Uterus (tissue), 4 donors: ENCODE measurements around the gene MYBPH. TPM values are rescaled to one million over a fixed set of nuclear protein-coding genes. Genes with fewer than 3 reads are reported as not detected.

ENCODE experiments used
- DNase-seq, 2 donors: peaks; one replicate each; pipeline ENCODE4 v3.0.0-alpha.2; 2019 to 2020
- H3K27ac ChIP-seq, 2 donors: fragments of 200-600 bp; sonication (generic); 1 replicate in 1 of 2; 2 replicates in 1 of 2; pipeline ENCODE4 v1.5.1; 2016 to 2018
- H3K27me3 ChIP-seq, 2 donors: fragments of 200-600 bp; sonication (generic); one replicate each; pipeline ENCODE4 v1.5.1; 2018 to 2019; ENCODE audit warnings: control low read depth in 1 of 2
- H3K36me3 ChIP-seq, 2 donors: fragments of 200-600 bp; sonication (generic); one replicate each; pipeline ENCODE4 v1.5.1; 2019; ENCODE audit warnings: control low read depth in 1 of 2
- H3K4me1 ChIP-seq, 2 donors: fragments of 200-600 bp; sonication (generic); one replicate each; pipeline ENCODE4 v1.5.1; 2018 to 2019; ENCODE audit warnings: control low read depth in 1 of 2
- H3K4me3 ChIP-seq, 2 donors: fragments of 200-600 bp; sonication (generic); 1 replicate in 1 of 2; 2 replicates in 1 of 2; pipeline ENCODE4 v1.5.1; 2018 to 2019; ENCODE audit warnings: mild to moderate bottlenecking in 1 of 2
- H3K9me3 ChIP-seq, 2 donors: fragments of 200-600 bp; sonication (generic); one replicate each; pipeline ENCODE4 v1.5.1; 2019; ENCODE audit warnings: control low read depth in 1 of 2
- CTCF ChIP-seq, 4 experiments: fragments of 200-600 bp in 2 of 4; fragments of 450-650 bp in 2 of 4; sonication (generic) in 2 of 4; IDR thresholded peaks; one replicate each; pipeline ENCODE4 v1.5.1; 2016 to 2019; ENCODE audit warnings: antibody characterized with exemption in 4 of 4, mild to moderate bottlenecking in 2 of 4, moderate library complexity in 1 of 4
- POLR2A ChIP-seq, 2 donors: fragments of 450-650 bp; IDR thresholded peaks; one replicate each; pipeline ENCODE4 v1.6.1; 2016; ENCODE audit warnings: antibody characterized with exemption in 2 of 2, mild to moderate bottlenecking in 1 of 2, moderate library complexity in 1 of 2
- intact Hi-C: fragments of 100-400 bp; cut with DNase I; formaldehyde crosslinking; loops from one replicate; pipeline ENCODE4 v1.15.1; 2023; ENCODE audit warnings: low total_unique reads
- total RNA-seq, 4 donors: library from RNA; depleted of rRNA in 3 of 4; stranded (reverse); fragments of >200 nt in 3 of 4; gene quantifications; one replicate each; pipeline versions ENCODE4 v1.1.0 to v1.2.4, GENCODE V29; 2014 to 2023
- donor health status: DM: yes; HTN: yes; CAD: no.

Gene MYBPH
- total RNA-seq, 4 donors from 2014 or later = 0.64 TPM; not detected in 3

- Histone ChIP-seq H3K27me3 (no peaks in the 10 kb centered on the region), H3K4me3 (no peak overlapping the region), H3K9me3 (no peaks in the 10 kb centered on the region), H3K4me1 (no peaks in the 10 kb centered on the region), H3K36me3 (no peaks in the 10 kb centered on the region), H3K27ac (no peak overlapping the region)
- TF ChIP-seq CTCF (IDR thresholded peaks at IDR 0.05) (no peak), POLR2A (IDR thresholded peaks at IDR 0.05) (no peak)
- intact Hi-C loops = no loop called here
- DNase-seq = no peak
These were observed 828 bp upstream of the MYBPH start for GRCh38 chr1:203176273-203177035.

- intact Hi-C loops = no loop called here
- Histone ChIP-seq H3K4me1 (no peaks in the 10 kb centered on the region), H3K27ac (no peak overlapping the region), H3K4me3 (no peak overlapping the region), H3K27me3 (no peaks in the 10 kb centered on the region), H3K9me3 (no peaks in the 10 kb centered on the region), H3K36me3 (no peaks in the 10 kb centered on the region)
- TF ChIP-seq POLR2A (IDR thresholded peaks at IDR 0.05) (no peak), CTCF (IDR thresholded peaks at IDR 0.05) (no peak)
- DNase-seq = no peak
These were observed 208 bp upstream of the MYBPH start for GRCh38 chr1:203175827-203176241.

- no peak for DNase-seq
- no peaks in the 10 kb centered on the region for H3K4me1 ChIP-seq
- TF ChIP-seq CTCF (IDR thresholded peaks at IDR 0.05) (no peak), POLR2A (IDR thresholded peaks at IDR 0.05) (no peak)
- H3K36me3 ChIP-seq = no peaks in the 10 kb centered on the region
- H3K27me3 ChIP-seq = no peaks in the 10 kb centered on the region
- H3K27ac ChIP-seq = no peak overlapping the region
- intact Hi-C loops = no loop called here
- H3K4me3 ChIP-seq = no peak overlapping the region
- no peaks in the 10 kb centered on the region for H3K9me3 ChIP-seq
These were observed 1.2 kb downstream of the MYBPH start for GRCh38 chr1:203174324-203174985.

GRCh38 chr1:203173566-203173965 lies 2.1 kb downstream of the MYBPH start:
- no peaks in the 10 kb centered on the region for H3K4me1 ChIP-seq
- intact Hi-C loops = no loop called here
- TF ChIP-seq CTCF (IDR thresholded peaks at IDR 0.05) = no peak
- TF ChIP-seq POLR2A (IDR thresholded peaks at IDR 0.05) = no peak
- H3K36me3 ChIP-seq = no peaks in the 10 kb centered on the region
- H3K27ac ChIP-seq = no peak overlapping the region
- no peak for DNase-seq
- H3K27me3 ChIP-seq = no peaks in the 10 kb centered on the region
- no peak overlapping the region for H3K4me3 ChIP-seq
- no peaks in the 10 kb centered on the region for H3K9me3 ChIP-seq

GRCh38 chr1:203173011-203173555 lies 2.5 kb downstream of the MYBPH start:
- no peaks in the 10 kb centered on the region for H3K27me3 ChIP-seq
- H3K9me3 ChIP-seq = no peaks in the 10 kb centered on the region
- intact Hi-C loops = no loop called here
- H3K4me1 ChIP-seq = no peaks in the 10 kb centered on the region
- H3K36me3 ChIP-seq = no peaks in the 10 kb centered on the region
- no peak for TF ChIP-seq POLR2A (IDR thresholded peaks at IDR 0.05)
- TF ChIP-seq CTCF (IDR thresholded peaks at IDR 0.05) = no peak
- no peak overlapping the region for H3K4me3 ChIP-seq
- H3K27ac ChIP-seq = no peak overlapping the region
- no peak for DNase-seq
